HG03280 (cell line): ENCODE measurements around the gene MRPS5.

Experiments
- ATAC-seq: cut with Tn5 transposase; IDR thresholded peaks from one replicate; pipeline ENCODE4 v1.9.1; 2021; ENCODE audit warnings: mild to moderate bottlenecking, moderate library complexity; ENCODE audit not compliant: unreplicated experiment

Gene MRPS5

GRCh38 chr2:95061601-95062183 is 59.9 kb downstream of the MRPS5 start:
- no peak for ATAC-seq

DNA sequence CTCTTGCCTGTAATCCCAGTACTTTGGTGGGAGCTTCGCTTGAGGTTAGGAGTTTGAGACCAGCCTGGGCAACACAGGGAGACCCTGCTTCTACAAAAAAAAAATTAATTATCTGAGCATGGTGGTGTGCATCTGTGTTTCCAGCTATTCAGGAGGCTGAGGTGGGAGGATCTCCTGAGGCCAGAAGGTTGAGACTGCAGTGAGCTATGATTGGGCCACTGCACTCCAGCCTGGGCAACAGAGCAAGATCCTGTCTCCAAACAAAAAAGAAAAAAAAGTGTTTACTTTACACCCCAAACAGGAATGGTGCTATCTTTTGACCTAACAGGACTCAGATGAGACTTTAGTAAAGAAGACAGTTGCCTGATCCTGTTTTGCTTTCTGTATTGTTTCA is 60.5 kb downstream of the MRPS5 start:
- ATAC-seq, result no peak

GRCh38 chr2:95060446-95061118 is 61.0 kb downstream of the MRPS5 start:
- no peak for ATAC-seq

- ATAC-seq, result no peak
Observed at GRCh38 chr2:95059656-95060370, 61.8 kb downstream of the MRPS5 start.

DNA sequence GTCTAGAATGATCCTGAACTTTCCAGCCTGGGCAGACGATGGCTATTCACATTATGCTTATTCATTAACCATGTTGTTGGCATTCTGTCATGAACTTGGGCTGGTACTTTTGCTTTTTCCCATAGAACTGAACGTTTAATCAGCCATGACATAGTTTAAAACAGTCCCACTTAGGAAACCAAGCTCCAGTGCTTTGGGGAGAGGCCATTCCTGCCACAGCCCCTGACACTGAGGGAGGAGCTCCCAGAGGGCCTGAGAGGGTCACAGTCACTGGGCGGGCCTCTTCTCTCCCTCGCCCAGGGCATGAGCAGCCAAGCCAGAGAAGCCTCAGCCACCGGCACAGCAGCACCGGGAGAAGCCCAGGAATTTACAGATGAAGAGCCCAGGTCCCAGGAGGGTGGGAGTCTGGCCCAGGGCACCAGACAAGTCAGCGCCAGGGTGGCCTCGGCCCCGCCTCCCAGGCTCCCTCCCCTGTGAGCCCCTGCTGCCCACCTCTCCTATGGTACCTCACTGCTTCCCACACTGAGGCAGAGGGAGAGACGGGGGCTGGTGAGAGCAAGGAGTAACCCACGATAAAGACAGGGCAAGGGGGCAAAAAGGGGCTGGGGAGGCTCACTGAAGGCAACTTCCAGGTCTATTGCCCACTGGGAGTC is 62.5 kb downstream of the MRPS5 start:
- ATAC-seq, result no peak

GRCh38 chr2:95058466-95058988 is 63.1 kb downstream of the MRPS5 start:
- no peak for ATAC-seq

DNA sequence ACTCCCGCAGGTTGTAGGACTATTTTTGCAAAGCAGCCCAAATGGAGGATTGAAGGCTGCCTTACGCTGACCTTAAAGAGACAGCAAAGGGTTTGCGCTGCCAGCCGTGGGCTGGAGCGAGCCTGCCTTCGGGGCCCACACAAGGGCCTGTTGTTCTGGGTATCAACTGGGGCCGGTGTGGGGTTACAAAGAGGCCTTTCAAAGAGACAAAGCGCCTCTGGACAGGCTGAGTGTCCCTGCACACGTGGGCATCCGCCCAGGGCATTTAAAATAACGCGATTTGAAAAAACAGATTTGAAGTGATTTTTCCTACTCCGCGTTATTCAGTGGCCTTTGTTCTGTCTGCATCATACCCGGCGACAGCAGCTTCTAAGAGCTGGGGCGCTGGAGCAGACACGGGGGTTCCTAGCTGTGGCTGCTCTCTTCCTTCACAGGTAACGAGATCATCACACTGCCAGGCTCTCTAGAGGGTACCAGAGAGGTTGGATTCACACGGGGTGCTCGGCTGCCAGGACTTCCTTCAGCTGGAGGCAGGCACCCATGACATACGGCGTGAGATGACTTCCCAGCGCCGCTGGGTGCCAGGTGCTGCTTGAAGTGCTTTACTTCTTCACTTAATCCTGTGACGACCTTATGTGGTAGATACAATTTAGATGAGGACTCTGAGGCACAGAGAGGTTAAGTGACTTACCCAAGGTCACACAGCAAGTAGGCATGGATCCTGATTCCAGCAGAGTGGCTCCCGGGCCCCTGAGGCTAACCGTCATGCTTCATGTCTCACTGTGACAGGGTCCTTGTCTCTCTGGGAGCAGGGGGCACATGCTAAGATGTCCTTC is 63.9 kb downstream of the MRPS5 start:
- no peak for ATAC-seq

- ATAC-seq, result no peak
Observed at GRCh38 chr2:95056461-95057459, 64.8 kb downstream of the MRPS5 start.

DNA sequence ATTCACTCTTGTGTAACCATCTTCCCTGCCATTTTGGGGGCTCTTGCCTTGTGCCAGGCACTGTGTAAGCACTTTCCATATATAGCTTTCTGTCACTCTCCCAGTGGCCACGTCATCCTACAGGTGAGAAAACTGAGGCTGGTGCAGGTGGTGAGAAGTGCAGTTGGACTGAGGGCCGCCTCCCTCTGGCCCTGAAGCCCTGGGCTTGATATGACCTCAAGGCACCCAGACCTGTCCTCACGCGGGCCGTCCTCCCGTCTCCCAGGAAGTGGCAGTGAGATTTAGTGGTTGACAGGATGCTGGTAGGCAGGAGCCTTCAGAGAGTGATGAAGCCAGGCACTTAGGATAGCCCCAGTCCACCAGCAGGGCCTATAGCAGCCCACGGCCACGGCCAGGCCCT is 65.6 kb downstream of the MRPS5 start:
- ATAC-seq, result no peak

- ATAC-seq, result no peak
Observed at GRCh38 chr2:95055262-95055661, 66.3 kb downstream of the MRPS5 start.

DNA sequence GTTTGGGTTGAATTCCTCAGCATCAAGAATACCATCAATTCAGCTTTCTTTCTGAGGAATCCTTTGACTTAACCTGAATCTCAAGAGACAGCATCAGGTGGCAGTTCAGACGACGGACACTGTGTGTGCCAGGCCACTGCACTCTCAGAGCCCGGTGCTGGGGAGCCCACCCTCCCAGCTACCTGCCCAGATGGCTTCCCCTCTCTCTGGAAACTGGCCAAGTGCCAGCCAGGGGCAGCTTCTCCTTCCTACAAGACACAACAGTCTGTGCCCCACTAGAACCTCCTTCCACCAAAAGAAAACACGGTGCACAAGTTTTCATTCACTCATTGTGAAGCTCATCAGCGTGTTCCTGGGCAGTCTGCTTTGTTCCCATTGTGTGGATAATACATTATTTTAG is 67.6 kb downstream of the MRPS5 start:
- no peak for ATAC-seq

- no peak for ATAC-seq
Observed at GRCh38 chr2:95053543-95053942, 68.1 kb downstream of the MRPS5 start.

DNA sequence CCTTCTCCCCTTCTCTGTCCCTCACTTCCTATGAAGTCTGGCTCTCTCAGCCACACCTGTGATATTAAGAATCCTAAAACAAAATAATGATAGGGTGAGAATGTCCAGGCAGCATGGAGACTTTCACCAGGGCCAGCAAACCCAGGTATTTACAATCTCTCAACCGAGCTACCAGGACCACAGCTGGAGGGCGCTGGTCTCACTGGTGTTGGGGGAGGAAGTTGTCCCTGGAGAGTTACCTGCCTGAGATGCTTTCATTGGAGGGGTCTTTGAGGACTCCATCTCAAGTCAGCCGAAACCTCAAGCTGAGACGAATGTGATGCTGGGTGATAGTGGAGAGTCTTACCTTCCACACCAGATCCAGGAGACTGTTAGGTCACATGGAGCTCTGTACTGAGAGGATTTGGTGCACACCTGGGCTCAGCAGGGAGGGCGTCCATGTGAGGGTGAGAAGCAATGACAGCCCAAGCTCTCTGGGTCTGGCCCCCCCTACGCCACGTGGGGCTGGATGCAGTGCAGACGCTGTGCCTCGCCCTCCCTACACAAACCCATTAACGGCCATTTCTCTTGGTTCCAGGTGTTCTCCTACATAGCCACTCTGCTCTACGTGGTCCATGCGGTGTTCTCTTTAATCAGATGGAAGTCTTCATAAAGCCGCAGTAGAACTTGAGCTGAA is 68.7 kb downstream of the MRPS5 start:
- no peak for ATAC-seq

DNA sequence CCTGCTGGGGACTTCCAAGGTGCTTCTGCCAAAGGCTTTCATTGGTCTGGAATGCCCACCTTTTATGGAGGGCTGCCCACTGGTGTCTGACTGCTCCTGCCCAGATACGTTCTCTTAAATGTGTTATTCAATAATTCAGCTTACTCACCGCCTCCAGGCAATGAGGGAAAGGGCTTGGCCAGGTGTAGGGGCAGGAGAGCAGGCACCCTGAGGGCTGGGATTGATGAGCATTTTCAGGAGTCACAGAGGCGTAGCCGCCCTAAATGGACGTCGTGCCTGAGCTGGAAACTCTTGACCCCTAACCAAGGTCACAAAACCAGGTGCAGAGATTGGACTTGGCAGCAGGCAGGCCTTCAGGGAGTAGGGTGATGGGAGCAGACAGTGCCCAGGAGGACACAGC is 69.3 kb downstream of the MRPS5 start:
- ATAC-seq, result no peak

DNA sequence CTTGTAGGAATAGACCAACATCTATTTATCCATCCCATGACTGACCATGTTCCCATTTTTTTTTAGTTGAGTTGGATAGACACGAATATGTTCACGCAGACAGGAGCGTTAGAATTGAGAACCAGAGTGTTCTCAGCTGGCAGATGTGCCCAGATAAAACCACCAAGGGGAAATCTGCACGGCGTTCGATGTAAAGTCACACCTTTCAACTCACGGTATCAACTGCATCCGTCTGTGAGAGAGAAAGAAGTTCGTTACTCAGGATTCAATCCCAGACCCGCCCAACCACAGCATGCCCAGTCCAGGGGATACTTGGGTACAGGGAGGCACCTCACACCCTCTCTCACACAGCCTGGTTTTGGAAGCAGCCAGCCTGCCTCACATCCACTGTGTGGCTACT is 70.0 kb downstream of the MRPS5 start:
- ATAC-seq, result no peak

GRCh38 chr2:95050385-95051300 is 71.0 kb downstream of the MRPS5 start:
- no peak for ATAC-seq

DNA sequence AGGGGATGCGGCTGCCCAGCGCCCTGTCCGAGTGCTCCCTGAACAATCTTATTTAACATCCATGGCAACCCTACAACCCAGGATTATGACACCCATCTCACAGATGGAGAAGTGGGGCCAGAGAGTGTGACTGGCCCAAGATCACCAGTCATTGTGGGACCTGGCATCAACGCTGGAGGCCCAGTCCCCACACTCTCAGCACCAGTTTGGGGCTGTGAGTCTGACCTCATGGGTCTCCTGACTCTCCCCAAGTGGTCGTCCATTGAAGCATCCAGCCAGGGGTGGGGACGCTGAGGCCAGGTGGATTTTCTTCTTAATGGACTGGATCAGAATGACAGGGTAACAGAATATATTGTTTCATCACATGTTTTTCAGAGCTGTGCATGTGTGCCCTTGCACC is 71.6 kb downstream of the MRPS5 start:
- no peak for ATAC-seq

DNA sequence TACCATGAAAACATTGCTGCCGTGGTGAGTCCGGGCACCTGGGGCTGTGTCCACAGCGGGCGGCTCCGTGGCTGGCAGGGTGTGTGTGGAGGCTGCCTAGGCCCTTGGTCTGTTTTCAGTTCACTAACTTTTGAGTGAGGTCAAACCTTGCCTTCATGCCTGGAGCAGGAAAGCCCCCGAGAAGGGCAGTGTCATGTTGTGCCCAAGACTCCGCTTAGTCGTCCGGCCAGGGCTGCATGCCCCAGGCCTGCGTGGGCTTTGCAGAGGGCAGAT is 72.0 kb downstream of the MRPS5 start:
- no peak for ATAC-seq
